Chondrocyte (in vitro differentiated cells): ENCODE results near the gene KIF26B. TPM values are rescaled to one million over a fixed set of nuclear protein-coding genes. Genes with fewer than 3 reads are reported as not detected.

Experiments
- DNase-seq: peaks from one replicate; pipeline ENCODE4 v3.0.0; 2021; ENCODE audit warnings: mixed read lengths, low spot score
- H3K27ac Mint-ChIP-seq: one replicate; pipeline ENCODE4 v1.8.0; 2021; ENCODE audit warnings: mild to moderate bottlenecking, moderate library complexity, mixed read lengths; ENCODE audit not compliant: unreplicated experiment
- H3K27me3 Mint-ChIP-seq: 2 replicates; pipeline ENCODE4 v1.8.0; 2021; ENCODE audit warnings: low read depth, mixed read lengths
- H3K36me3 Mint-ChIP-seq: 2 replicates; pipeline ENCODE4 v1.8.0; 2021; ENCODE audit warnings: low read depth, mixed read lengths
- H3K4me1 Mint-ChIP-seq: 2 replicates; pipeline ENCODE4 v1.8.0; 2021; ENCODE audit warnings: low read depth, mild to moderate bottlenecking, mixed read lengths
- H3K4me3 Mint-ChIP-seq: one replicate; pipeline ENCODE4 v1.8.0; 2021; ENCODE audit warnings: mild to moderate bottlenecking, moderate library complexity, mixed read lengths; ENCODE audit not compliant: unreplicated experiment
- H3K9me3 Mint-ChIP-seq: 2 replicates; pipeline ENCODE4 v1.8.0; 2021; ENCODE audit warnings: low read depth, mixed read lengths
- total RNA-seq: library from RNA; stranded (reverse); gene quantifications from 3 replicates; pipeline ENCODE4 v1.2.1, GENCODE V29; 2021
- TF ChIP-seq, protein P1 (sequence below): fragments of 200-600 bp; sonication (generic); IDR thresholded peaks from 2 replicates; pipeline ENCODE4 v1.5.0; 2021; ENCODE audit warnings: antibody characterized with exemption, mild to moderate bottlenecking, moderate library complexity

KIF26B gene
- total RNA-seq, 1 donor from 2014 or later = 47.0 TPM

- Mint-ChIP-seq H3K27ac (no peak overlapping the region), H3K36me3 (peaks cover 12% of the 10 kb centered on the region), H3K27me3 (no peaks in the 10 kb centered on the region), H3K4me3 (peak overlapping the region; percentile 22), H3K4me1 (peaks cover 25% of the 10 kb centered on the region), H3K9me3 (no peaks in the 10 kb centered on the region)
- TF ChIP-seq, protein P1, sequence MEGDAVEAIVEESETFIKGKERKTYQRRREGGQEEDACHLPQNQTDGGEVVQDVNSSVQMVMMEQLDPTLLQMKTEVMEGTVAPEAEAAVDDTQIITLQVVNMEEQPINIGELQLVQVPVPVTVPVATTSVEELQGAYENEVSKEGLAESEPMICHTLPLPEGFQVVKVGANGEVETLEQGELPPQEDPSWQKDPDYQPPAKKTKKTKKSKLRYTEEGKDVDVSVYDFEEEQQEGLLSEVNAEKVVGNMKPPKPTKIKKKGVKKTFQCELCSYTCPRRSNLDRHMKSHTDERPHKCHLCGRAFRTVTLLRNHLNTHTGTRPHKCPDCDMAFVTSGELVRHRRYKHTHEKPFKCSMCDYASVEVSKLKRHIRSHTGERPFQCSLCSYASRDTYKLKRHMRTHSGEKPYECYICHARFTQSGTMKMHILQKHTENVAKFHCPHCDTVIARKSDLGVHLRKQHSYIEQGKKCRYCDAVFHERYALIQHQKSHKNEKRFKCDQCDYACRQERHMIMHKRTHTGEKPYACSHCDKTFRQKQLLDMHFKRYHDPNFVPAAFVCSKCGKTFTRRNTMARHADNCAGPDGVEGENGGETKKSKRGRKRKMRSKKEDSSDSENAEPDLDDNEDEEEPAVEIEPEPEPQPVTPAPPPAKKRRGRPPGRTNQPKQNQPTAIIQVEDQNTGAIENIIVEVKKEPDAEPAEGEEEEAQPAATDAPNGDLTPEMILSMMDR = no peak
- DNase-seq = no peak
Observed at GRCh38 chr1:245418077-245418476, 263.3 kb downstream of the KIF26B start.

GRCh38 chr1:245419461-245419978 is 264.7 kb downstream of the KIF26B start:
- DNase-seq = no peak
- TF ChIP-seq, protein P1 = no peak
- Mint-ChIP-seq H3K9me3 (no peaks in the 10 kb centered on the region), H3K4me1 (peaks cover 25% of the 10 kb centered on the region), H3K36me3 (peaks cover 12% of the 10 kb centered on the region), H3K27ac (no peak overlapping the region), H3K27me3 (no peaks in the 10 kb centered on the region), H3K4me3 (no peak overlapping the region)

- TF ChIP-seq, protein P1 = no peak
- peaks cover 12% of the 10 kb centered on the region for H3K36me3 Mint-ChIP-seq
- H3K4me1 Mint-ChIP-seq = peaks cover 25% of the 10 kb centered on the region
- DNase-seq = no peak
- no peaks in the 10 kb centered on the region for H3K27me3 Mint-ChIP-seq
- no peaks in the 10 kb centered on the region for H3K9me3 Mint-ChIP-seq
- H3K4me3 Mint-ChIP-seq = no peak overlapping the region
- no peak overlapping the region for H3K27ac Mint-ChIP-seq
Observed at GRCh38 chr1:245419989-245420388, 265.2 kb downstream of the KIF26B start.

GRCh38 chr1:245420926-245421325 is 266.1 kb downstream of the KIF26B start:
- H3K9me3 Mint-ChIP-seq = no peaks in the 10 kb centered on the region
- H3K36me3 Mint-ChIP-seq = peaks cover 15% of the 10 kb centered on the region
- DNase-seq = no peak

DNA sequence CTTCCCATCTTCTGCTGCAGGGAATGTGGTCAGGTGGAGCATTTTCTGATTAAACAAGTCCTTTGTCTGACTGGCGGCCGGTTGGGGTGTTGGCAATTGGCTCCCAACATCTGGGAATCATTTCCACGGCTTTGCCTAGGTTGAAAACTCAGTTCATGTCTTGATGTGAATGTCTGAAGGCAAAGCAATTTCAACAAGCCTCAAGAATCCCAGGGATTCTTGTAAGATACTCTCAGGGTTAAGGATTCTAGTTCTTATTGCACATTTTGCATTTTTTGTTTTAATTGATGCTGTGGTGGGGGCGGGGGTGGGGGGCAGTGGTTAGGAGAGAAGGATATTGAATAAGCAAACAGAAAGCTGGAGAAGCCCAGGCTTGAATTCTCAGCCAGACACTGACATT is 273.9 kb downstream of the KIF26B start:
- H3K27ac Mint-ChIP-seq = no peak overlapping the region
- peaks cover 14% of the 10 kb centered on the region for H3K36me3 Mint-ChIP-seq
- H3K9me3 Mint-ChIP-seq = peaks cover 4% of the 10 kb centered on the region
- TF ChIP-seq, protein P1 = no peak
- H3K4me1 Mint-ChIP-seq = peaks cover 3% of the 10 kb centered on the region
- no peak overlapping the region for H3K4me3 Mint-ChIP-seq
- H3K27me3 Mint-ChIP-seq = no peaks in the 10 kb centered on the region
- DNase-seq = no peak

More at GRCh38 chr1:245420926-245421325, 266.1 kb downstream of the KIF26B start:
- no peaks in the 10 kb centered on the region for H3K27me3 Mint-ChIP-seq
- H3K4me1 Mint-ChIP-seq = peaks cover 25% of the 10 kb centered on the region
- TF ChIP-seq, protein P1 = no peak
- H3K4me3 Mint-ChIP-seq = no peak overlapping the region
- H3K27ac Mint-ChIP-seq = no peak overlapping the region
